Rectal smooth muscle tissue (tissue), 1 donor: ENCODE measurements around the gene TACR3.
"Not testable (repeated sequence)": the region's sequence is repeated elsewhere in the genome, so short reads cannot be mapped to it uniquely, and the experiment has no call there.

ENCODE experiments used
- H3K27ac ChIP-seq: one replicate; pipeline ENCODE4 v1.7.0; 2013; ENCODE audit warnings: low read depth, low read length, inconsistent platforms
- H3K27me3 ChIP-seq: one replicate; pipeline ENCODE4 v1.7.0; 2013; ENCODE audit warnings: low read length; ENCODE audit not compliant: control insufficient read depth, insufficient read depth
- H3K36me3 ChIP-seq: one replicate; pipeline ENCODE4 v1.7.0; 2013; ENCODE audit warnings: low read length; ENCODE audit not compliant: control insufficient read depth, insufficient read depth
- H3K4me1 ChIP-seq: one replicate; pipeline ENCODE4 v1.7.0; 2013; ENCODE audit warnings: low read length; ENCODE audit not compliant: control insufficient read depth, insufficient read depth
- H3K4me3 ChIP-seq: one replicate; pipeline ENCODE4 v1.7.0; 2013; ENCODE audit warnings: low read length
- H3K9ac ChIP-seq: one replicate; pipeline ENCODE4 v1.7.0; 2013; ENCODE audit warnings: low read length

The TACR3 gene

DNA sequence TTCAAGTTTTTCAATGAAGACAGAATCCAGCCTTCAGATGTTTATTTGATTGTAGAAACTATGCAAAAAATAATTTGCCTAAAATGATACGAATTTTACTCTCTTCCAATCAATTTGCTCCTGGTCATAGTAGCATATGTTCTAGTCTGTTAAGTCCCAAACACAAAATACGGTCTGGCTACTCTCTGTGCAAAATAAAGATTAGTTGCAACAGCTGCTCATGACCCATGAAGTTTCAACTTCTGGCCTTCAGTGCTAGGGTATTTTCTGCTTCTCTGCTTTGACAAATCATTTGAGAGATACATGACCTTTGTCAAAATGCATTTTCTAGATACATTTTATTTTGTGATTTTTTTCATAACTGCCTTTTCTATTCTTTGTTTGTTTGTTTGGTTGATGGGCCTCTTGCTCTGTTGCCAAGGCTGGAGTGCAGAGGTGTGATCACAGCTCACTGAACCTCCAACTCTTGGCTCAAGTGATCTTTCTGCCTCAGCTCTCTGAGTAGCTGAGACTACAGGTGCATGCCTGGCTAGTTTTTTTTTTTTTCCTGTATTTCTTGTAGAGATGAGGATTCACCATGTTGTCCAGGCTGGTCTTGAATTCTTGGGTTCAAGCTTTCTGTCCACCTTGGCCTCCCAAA is 55.2 kb downstream of the TACR3 start:
- Histone ChIP-seq H3K9ac (no peak overlapping the region), H3K4me3 (no peak overlapping the region), H3K27me3 (no peaks in the 10 kb centered on the region), H3K27ac (no peak overlapping the region), H3K36me3 (no peaks in the 10 kb centered on the region), H3K4me1 (no peaks in the 10 kb centered on the region)

GRCh38 chr4:103648541-103648940 is 71.2 kb downstream of the TACR3 start:
- Histone ChIP-seq H3K27me3 (no peaks in the 10 kb centered on the region), H3K9ac (no peak overlapping the region), H3K36me3 (no peaks in the 10 kb centered on the region), H3K4me3 (no peak overlapping the region), H3K27ac (no peak overlapping the region), H3K4me1 (no peaks in the 10 kb centered on the region)

DNA sequence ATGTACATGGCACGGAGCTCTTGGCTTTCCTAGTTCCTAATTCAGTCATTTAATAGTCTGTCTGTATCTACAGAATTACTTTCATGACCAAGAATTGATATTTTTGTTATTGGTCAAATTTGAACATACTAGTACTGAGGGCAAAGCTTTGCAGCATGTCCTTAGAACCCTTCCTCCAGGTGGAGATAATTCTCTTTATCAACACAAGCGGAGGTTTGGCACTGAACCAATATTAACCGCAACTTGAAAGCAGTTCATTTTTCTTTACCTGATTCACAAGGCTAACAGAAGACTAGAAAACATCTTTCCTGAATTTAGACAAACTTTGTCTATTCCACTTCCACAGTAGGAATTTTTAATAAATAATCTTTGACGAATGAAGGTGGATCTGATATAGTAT is 73.8 kb downstream of the TACR3 start:
- Histone ChIP-seq H3K36me3 (no peaks in the 10 kb centered on the region), H3K9ac (no peak overlapping the region), H3K4me3 (no peak overlapping the region), H3K27me3 (no peaks in the 10 kb centered on the region), H3K27ac (no peak overlapping the region), H3K4me1 (no peaks in the 10 kb centered on the region)

- Histone ChIP-seq H3K36me3 (no peaks in the 10 kb centered on the region), H3K27ac (no peak overlapping the region), H3K4me3 (no peak overlapping the region), H3K27me3 (no peaks in the 10 kb centered on the region), H3K9ac (no peak overlapping the region), H3K4me1 (no peaks in the 10 kb centered on the region)
These were observed 85.5 kb downstream of the TACR3 start for GRCh38 chr4:103634236-103634635.

DNA sequence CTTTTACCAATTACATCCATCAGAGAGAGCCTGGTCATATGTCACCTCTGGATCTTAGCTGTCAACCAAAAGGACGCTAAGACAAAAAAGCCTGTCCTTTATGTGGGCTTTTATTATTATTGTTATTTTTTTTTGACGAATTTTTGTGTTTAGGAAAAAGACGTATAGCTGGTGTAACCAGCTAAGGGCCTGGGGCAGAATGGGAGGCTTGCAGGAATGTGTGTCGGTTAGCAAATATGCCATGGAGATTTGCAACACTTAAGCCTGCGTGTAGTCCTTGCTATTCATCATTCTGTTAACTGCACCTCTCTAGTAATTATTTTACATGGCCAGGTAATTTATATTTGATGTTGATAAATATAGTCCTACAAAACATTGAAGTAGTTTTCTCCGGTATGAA is 93.5 kb downstream of the TACR3 start:
- H3K27ac ChIP-seq, result no peak overlapping the region
- no peak overlapping the region for H3K4me3 ChIP-seq
- H3K36me3 ChIP-seq, result no peaks in the 10 kb centered on the region
- H3K9ac ChIP-seq, result no peak overlapping the region
- no peaks in the 10 kb centered on the region for H3K27me3 ChIP-seq
- H3K4me1 ChIP-seq, result no peaks in the 10 kb centered on the region

DNA sequence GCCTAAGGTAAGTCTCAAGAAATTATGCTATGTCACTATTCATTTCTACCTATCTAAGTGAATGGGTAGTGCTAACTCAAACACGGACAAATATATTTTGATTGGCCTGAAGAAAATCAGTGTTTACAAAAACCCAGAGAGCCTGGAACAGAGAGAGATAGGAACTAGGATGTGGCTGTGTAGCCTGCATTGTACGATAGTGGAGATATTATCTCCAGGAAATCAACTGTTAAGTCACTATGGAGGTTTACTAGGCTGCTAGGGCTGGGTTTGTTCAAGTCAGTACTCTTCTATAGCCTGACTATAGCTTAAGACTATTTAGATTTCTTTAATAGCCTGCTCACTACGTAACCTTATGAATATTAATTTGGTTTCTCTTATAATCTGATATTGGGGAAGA is 127.9 kb downstream of the TACR3 start:
- H3K27me3 ChIP-seq, result no peaks in the 10 kb centered on the region
- no peak overlapping the region for H3K9ac ChIP-seq
- no peaks in the 10 kb centered on the region for H3K36me3 ChIP-seq
- no peak overlapping the region for H3K27ac ChIP-seq
- no peak overlapping the region for H3K4me3 ChIP-seq
- H3K4me1 ChIP-seq, result no peaks in the 10 kb centered on the region

- Histone ChIP-seq H3K4me3 (no peak overlapping the region), H3K4me1 (no peaks in the 10 kb centered on the region)
These were observed 152.2 kb downstream of the TACR3 start for GRCh38 chr4:103567591-103567990.

GRCh38 chr4:103559178-103559577 is 160.6 kb downstream of the TACR3 start:
- not testable (repeated sequence) for H3K4me3 ChIP-seq, H3K27ac ChIP-seq, H3K9ac ChIP-seq, H3K4me1 ChIP-seq, H3K27me3 ChIP-seq, H3K36me3 ChIP-seq

More at GRCh38 chr4:103567591-103567990, 152.2 kb downstream of the TACR3 start:
- H3K9ac ChIP-seq, result no peak overlapping the region
- H3K27ac ChIP-seq, result no peak overlapping the region
- H3K27me3 ChIP-seq, result no peaks in the 10 kb centered on the region
- H3K36me3 ChIP-seq, result no peaks in the 10 kb centered on the region
